ENCODE measurements around the gene NUP210L.

GRCh38 chr1:154104433-154105082, 50.3 kb downstream of the NUP210L start:
- TF ChIP-seq POLR2A (IDR thresholded peaks at IDR 0.05), result no peak
- TF ChIP-seq CTCF (IDR thresholded peaks at IDR 0.05 in 4 of 5, conservative IDR thresholded peaks at IDR 0.05 in 1 of 5), result no peak
